ENCODE data around the gene TAOK3.
"Not testable (repeated sequence)": the region's sequence is repeated elsewhere in the genome, so short reads cannot be mapped to it uniquely, and the experiment has no call there.

Gene TAOK3

GRCh38 chr12:118137148-118137678 lies 235.5 kb downstream of the TAOK3 start:
- DNase-seq (ENCODE audit: low spot score) = no peak

- DNase-seq (ENCODE audit: low spot score) = peak; percentile 61
These were observed 236.1 kb downstream of the TAOK3 start for GRCh38 chr12:118136559-118137003.

GRCh38 chr12:118135788-118136558 lies 236.7 kb downstream of the TAOK3 start, which contains the start of gene PEBP1:
Gene PEBP1 (plus strand): TSS chr12:118136124. CDS start chr12:118136210, 86 bp downstream.
- DNase-seq (ENCODE audit: low spot score) = peak; percentile 99

- not testable (repeated sequence) for DNase-seq (ENCODE audit: low spot score)
These were observed 243.3 kb downstream of the TAOK3 start for GRCh38 chr12:118129436-118129835.

GRCh38 chr12:118127867-118128266 lies 244.8 kb downstream of the TAOK3 start:
- no peak for DNase-seq (ENCODE audit: low spot score)

- DNase-seq (ENCODE audit: low spot score) = no peak
These were observed 246.5 kb downstream of the TAOK3 start for GRCh38 chr12:118126119-118126757.

GRCh38 chr12:118125743-118126118 lies 247.0 kb downstream of the TAOK3 start:
- no peak for DNase-seq (ENCODE audit: low spot score)

- no peak for DNase-seq (ENCODE audit: low spot score)
These were observed 248.3 kb downstream of the TAOK3 start for GRCh38 chr12:118124333-118124874.

GRCh38 chr12:118122264-118122663 lies 250.4 kb downstream of the TAOK3 start:
- DNase-seq (ENCODE audit: low spot score) = no peak

- DNase-seq (ENCODE audit: low spot score) = peak; percentile 85
These were observed 251.9 kb downstream of the TAOK3 start for GRCh38 chr12:118120579-118121363.

GRCh38 chr12:118119449-118119879 lies 253.2 kb downstream of the TAOK3 start:
- no peak for DNase-seq (ENCODE audit: low spot score)

GRCh38 chr12:118109088-118109487 lies 263.6 kb downstream of the TAOK3 start:
- DNase-seq (ENCODE audit: low spot score) = no peak

GRCh38 chr12:118107694-118108093 lies 265.0 kb downstream of the TAOK3 start:
- no peak for DNase-seq (ENCODE audit: low spot score)

- no peak for DNase-seq (ENCODE audit: low spot score)
These were observed 265.7 kb downstream of the TAOK3 start for GRCh38 chr12:118107011-118107410.

- peak; percentile 90 for DNase-seq (ENCODE audit: low spot score)
These were observed 268.9 kb downstream of the TAOK3 start, which contains the start of gene VSIG10 for GRCh38 chr12:118103601-118104382. Gene VSIG10 (minus strand): TSS chr12:118104011. CDS start chr12:118103671, 340 bp downstream.

- no peak for DNase-seq (ENCODE audit: low spot score)
These were observed 269.5 kb downstream of the TAOK3 start for GRCh38 chr12:118103201-118103600.

- no peak for DNase-seq (ENCODE audit: low spot score)
These were observed 270.1 kb downstream of the TAOK3 start for GRCh38 chr12:118102609-118103008.

GRCh38 chr12:118102070-118102469 lies 270.6 kb downstream of the TAOK3 start:
- no peak for DNase-seq (ENCODE audit: low spot score)

GRCh38 chr12:118101051-118101450 lies 271.7 kb downstream of the TAOK3 start:
- DNase-seq (ENCODE audit: low spot score) = no peak

All from D341Med (cell line).